Activated T-helper 2 cell treated with anti-CD3 and anti-CD28 coated beads, Interferon-gamma antibody, Interleukin-2, Interleukin-4, amounts not matched to agents 10 μg/mL and 5 μg/mL and 100 μg/mL, durations not matched to agents 14 hours and 24 hours and 36 hours (primary cell): ENCODE results near the gene LGR4. TPM values are rescaled to one million over a fixed set of nuclear protein-coding genes. Genes with fewer than 3 reads are reported as not detected.

ENCODE experiments used
- DNase-seq: peaks from one replicate; pipeline ENCODE4 v3.0.0; 2021; ENCODE audit warnings: low spot score
- H3K27ac Mint-ChIP-seq: one replicate; pipeline ENCODE4 v1.8.0; 2021; ENCODE audit warnings: mixed read lengths
- H3K27me3 Mint-ChIP-seq: one replicate; pipeline ENCODE4 v1.8.0; 2021; ENCODE audit warnings: low read depth, mixed read lengths
- H3K36me3 Mint-ChIP-seq: one replicate; pipeline ENCODE4 v1.8.0; 2021; ENCODE audit warnings: low read depth, mixed read lengths
- H3K4me1 Mint-ChIP-seq: one replicate; pipeline ENCODE4 v1.8.0; 2021; ENCODE audit warnings: low read depth, mixed read lengths
- H3K4me3 Mint-ChIP-seq: one replicate; pipeline ENCODE4 v1.8.0; 2021; ENCODE audit warnings: low read depth, mild to moderate bottlenecking, moderate library complexity, mixed read lengths
- H3K9me3 Mint-ChIP-seq: one replicate; pipeline ENCODE4 v1.8.0; 2021; ENCODE audit warnings: mixed read lengths
- intact Hi-C: fragments of 100-400 bp; cut with micrococcal nuclease; formaldehyde crosslinking; loops from one replicate; pipeline ENCODE4 v1.15.1; 2023
- total RNA-seq: library from RNA; stranded (reverse); gene quantifications from 2 replicates; pipeline ENCODE4 v1.2.3, GENCODE V29; 2022

LGR4 gene
- total RNA-seq, 1 donor from 2014 or later = 0.05 TPM

DNA sequence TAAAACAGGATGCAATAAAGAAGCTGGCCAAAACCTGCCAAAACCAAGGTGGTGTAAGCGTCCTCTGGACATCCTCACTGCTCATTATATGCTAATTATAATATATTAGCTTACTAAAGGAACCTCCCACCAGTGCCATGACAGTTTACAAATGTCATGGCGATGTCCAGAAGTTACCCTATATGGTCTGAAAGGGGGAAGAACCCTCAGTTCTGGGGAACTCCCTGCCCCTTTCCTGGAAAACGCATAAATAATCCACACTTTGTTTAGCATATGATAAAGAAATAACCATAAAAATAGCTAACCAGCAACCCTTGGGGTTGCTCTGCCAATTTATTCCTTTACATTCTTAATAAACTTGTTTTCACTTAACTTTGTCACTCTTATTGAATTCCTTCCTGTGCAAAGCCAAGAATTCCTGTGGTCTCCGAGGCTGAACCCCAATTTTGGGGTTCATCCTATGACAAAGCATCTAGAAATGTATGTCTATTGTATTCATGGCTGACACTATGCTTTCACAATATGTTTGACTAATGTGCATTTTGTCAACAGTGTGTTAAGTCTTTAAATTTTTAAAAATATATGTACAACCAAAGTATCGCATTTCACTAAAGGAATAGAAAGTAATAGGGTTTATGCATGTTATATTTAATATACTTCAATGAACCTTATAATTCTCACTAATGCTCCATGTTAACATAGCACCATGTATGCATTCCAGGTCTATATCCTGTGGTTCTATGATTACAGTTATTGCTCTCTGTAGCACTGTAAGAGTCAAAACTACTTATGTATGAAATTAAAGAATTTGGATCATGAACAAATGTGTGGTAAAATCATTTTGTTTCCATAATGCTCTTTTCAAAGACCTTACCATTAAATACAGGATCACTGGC, 25.1 kb downstream of the LGR4 start:
- Mint-ChIP-seq H3K27me3 (peaks cover 2% of the 10 kb centered on the region), H3K4me3 (no peak overlapping the region), H3K36me3 (no peaks in the 10 kb centered on the region), H3K9me3 (no peaks in the 10 kb centered on the region), H3K4me1 (no peaks in the 10 kb centered on the region), H3K27ac (no peak overlapping the region)
- no peak for DNase-seq
- intact Hi-C loops = no loop called here

DNA sequence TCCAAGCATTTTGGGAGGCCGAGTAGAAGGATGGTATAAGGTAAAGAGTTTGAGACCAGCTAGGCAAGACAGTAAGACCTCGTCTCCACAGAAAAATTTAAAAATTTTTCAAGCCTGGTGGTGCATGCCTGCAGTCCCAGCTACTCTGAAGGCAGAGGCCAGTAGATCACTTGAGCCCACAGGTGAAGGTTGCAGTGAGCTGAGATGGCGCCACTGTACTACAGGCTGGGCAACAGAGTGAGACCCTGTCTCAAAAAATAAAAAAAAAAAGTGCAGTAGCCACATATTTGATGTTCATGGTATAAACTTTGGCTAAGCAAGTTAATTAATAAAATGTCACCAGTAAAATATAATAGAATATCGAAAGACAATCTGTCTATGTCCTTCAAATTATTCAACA, 27.0 kb downstream of the LGR4 start:
- intact Hi-C loops = no loop called here
- Mint-ChIP-seq H3K4me3 (no peak overlapping the region), H3K27ac (no peak overlapping the region), H3K9me3 (no peaks in the 10 kb centered on the region), H3K36me3 (no peaks in the 10 kb centered on the region), H3K4me1 (no peaks in the 10 kb centered on the region), H3K27me3 (peaks cover 6% of the 10 kb centered on the region)
- no peak for DNase-seq

DNA sequence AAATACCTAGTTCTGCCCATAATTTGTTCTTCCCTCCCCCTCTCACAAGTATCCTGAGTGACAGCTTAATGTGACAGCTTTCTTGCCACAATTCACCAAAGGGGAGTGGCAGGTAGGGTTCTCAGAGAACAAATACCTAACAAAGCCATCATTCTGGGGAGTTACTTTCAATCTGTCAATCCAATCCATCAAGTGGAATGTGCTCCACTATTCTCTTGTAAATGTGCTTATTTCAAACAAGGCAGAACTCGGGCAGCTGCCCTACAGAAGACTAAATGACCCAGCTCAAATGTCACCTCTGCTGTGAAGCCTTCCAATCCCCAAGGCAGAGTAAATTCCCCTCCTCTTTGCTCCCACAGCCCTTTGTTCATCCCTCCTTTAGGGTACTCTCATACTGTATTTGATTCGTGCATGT, 27.8 kb downstream of the LGR4 start:
- Mint-ChIP-seq H3K36me3 (no peaks in the 10 kb centered on the region), H3K27ac (no peak overlapping the region), H3K27me3 (peaks cover 6% of the 10 kb centered on the region), H3K4me1 (no peaks in the 10 kb centered on the region), H3K4me3 (no peak overlapping the region), H3K9me3 (no peaks in the 10 kb centered on the region)
- DNase-seq = no peak
- intact Hi-C loops = no loop called here

DNA sequence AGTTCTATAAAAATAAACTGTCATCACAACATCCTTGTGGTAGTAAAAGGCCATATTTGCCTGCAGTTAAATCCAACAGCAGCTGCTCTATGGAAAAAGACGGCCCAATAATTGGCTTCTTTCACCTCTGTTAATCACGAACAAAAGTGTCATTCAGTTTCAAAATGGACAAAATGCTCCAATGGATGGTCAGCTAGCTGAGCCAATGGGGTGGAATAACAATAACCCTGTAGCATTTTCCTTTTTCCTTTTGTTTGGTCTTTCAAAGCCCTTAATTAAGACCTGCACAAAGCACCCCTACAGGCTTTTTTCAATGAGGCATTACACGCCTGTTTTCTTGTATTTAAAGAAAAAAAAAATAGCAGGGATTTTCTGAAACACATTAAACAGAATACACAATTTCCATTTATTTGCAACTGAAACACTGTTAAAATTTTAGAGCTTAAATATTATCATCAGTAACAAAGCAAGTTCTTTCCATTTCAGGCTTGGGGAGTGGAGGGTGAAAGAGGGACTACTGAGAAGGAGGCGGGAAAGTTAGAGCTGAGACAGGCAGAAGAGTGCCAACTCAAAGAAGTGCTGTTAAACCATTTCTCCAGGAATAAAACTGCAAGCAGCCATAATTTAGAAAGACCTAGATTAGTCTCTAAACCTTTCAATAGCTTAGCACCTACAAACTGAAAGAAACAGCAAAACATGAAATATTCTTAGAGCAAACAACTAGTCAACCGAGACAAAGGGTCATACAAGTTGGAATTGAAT, 28.7 kb downstream of the LGR4 start:
- Mint-ChIP-seq H3K36me3 (no peaks in the 10 kb centered on the region), H3K4me3 (no peak overlapping the region), H3K27ac (no peak overlapping the region), H3K4me1 (no peaks in the 10 kb centered on the region), H3K27me3 (peaks cover 6% of the 10 kb centered on the region), H3K9me3 (no peaks in the 10 kb centered on the region)
- intact Hi-C loops = no loop called here
- no peak for DNase-seq

DNA sequence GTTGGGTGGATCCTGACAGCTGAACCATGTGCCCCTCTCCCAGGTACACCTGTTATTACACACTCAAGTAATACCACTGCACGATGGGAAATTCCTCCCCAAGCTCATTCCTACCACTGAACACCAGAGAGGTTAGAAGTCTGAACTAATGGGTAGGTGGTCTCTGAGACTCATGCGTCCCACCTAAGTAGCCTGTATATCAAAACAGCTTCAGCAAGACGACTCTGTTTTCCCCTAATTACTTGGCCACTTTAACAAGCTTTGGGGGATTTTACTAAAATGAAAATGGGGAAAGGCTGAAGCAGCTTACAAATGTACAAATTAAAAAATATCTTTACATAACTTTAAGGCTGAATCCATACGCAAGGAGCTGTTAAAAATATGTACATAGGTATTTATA, 29.4 kb downstream of the LGR4 start:
- no peak overlapping the region for H3K27ac Mint-ChIP-seq
- intact Hi-C loops = no loop called here
- H3K4me3 Mint-ChIP-seq = no peak overlapping the region
- H3K4me1 Mint-ChIP-seq = no peaks in the 10 kb centered on the region
- no peaks in the 10 kb centered on the region for H3K36me3 Mint-ChIP-seq
- H3K9me3 Mint-ChIP-seq = no peaks in the 10 kb centered on the region
- peaks cover 6% of the 10 kb centered on the region for H3K27me3 Mint-ChIP-seq
- DNase-seq = no peak

DNA sequence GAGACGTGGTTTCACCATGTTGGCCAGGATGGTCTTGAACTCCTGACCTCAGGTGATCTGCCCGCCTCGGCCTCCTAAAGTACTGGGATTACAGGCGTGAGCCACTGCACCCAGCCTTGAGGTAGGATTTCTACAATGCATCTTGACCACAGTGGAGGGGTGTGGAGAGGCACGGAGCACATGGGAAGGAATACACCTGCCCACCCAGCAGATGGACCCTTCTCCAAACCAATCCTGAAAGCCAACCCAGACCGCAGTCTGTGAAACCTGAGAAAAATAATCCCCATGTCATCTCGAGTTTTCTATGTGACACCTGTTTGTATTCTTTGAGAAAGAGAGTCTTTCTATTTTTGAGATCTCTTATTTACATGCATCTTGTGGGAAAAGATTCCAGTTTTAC, 32.5 kb downstream of the LGR4 start:
- Mint-ChIP-seq H3K9me3 (no peaks in the 10 kb centered on the region), H3K27ac (no peak overlapping the region), H3K4me3 (no peak overlapping the region), H3K27me3 (peaks cover 3% of the 10 kb centered on the region), H3K4me1 (no peaks in the 10 kb centered on the region), H3K36me3 (no peaks in the 10 kb centered on the region)
- intact Hi-C loops = no loop called here
- DNase-seq = no peak

DNA sequence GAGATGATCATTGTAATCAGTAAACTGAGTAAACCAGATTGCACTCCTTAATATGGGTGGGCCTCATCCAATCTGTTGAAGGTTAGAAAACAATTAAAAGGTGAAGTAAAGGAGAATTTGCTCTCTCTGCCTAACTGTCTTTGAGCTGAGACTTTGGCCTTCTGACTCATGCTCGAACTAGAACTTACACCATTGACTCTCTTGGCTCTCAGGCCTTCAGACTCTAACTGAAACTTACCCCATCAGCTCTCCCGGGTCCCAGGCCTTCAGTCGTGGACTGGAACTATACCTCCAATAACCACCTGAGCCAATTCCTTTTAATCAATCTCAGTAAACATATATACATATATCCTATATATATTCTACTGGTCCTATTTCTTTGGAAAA, 34.0 kb downstream of the LGR4 start:
- no peaks in the 10 kb centered on the region for H3K36me3 Mint-ChIP-seq
- intact Hi-C loops = no loop called here

DNA sequence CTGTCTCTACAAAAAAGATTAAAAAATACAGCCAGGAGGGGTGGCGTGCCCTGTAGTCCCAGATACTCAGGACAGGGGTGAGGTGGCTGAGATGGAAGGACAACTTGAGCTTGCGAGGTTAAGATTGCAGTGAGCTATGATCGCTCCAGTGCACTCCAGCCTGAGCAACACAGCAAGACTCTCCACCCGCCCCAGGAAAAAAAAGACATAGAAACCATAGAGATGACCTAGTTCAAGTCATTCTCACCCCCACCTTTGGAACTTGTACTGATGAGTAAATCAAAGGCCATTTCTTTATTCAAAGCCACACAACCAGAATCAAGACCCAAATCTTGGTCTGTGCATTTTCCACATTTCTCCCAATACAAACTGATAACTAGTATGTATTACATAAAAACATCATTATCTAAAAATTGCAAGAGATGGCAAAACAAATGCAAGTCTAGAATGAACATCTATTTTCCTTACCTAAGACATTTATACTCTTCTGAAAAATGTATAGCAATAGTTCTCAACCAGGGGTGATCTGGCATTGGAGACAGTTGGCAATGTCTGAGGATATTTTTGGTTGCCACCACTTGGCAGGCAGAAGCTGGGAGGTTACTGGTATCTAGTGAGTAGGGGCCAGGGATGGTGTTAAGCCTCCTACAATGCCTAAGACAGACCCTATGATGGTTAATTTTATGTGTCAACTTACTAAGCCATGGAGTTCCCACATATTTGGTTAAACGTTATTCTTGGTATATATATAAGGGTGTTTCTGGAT, 34.6 kb downstream of the LGR4 start:
- no peaks in the 10 kb centered on the region for H3K9me3 Mint-ChIP-seq
- intact Hi-C loops = no loop called here
- H3K36me3 Mint-ChIP-seq = no peaks in the 10 kb centered on the region
- peaks cover 3% of the 10 kb centered on the region for H3K27me3 Mint-ChIP-seq
- DNase-seq = no peak
- H3K4me3 Mint-ChIP-seq = no peak overlapping the region
- H3K4me1 Mint-ChIP-seq = no peaks in the 10 kb centered on the region
- H3K27ac Mint-ChIP-seq = no peak overlapping the region

More for the DNA sequence above, 34.0 kb downstream of the LGR4 start:
- Mint-ChIP-seq H3K9me3 (no peaks in the 10 kb centered on the region), H3K4me1 (no peaks in the 10 kb centered on the region), H3K27me3 (peaks cover 3% of the 10 kb centered on the region), H3K4me3 (no peak overlapping the region), H3K27ac (no peak overlapping the region)
- DNase-seq = no peak

DNA sequence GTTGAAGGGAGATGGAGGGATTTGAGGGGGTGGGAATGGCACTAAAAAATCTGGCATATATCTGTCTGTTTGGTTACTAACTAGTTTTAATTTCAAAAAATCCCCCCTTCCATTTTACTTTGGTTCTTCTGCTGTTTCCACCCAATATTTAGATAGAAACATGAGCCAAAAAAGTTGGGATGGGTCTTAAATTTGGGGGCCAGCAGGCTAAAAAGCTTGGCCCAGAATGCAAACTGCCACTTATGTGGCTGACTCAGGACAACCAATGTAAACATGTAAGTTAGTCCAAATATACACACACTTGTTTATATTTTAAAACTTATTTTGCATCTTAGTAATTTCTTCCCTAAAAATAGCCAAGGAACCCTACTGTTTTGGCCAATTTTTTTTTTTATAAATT, 35.7 kb downstream of the LGR4 start:
- Mint-ChIP-seq H3K27me3 (peaks cover 3% of the 10 kb centered on the region), H3K4me1 (no peaks in the 10 kb centered on the region), H3K4me3 (no peak overlapping the region), H3K36me3 (no peaks in the 10 kb centered on the region), H3K27ac (no peak overlapping the region), H3K9me3 (no peaks in the 10 kb centered on the region)
- DNase-seq = no peak
- intact Hi-C loops = no loop called here

DNA sequence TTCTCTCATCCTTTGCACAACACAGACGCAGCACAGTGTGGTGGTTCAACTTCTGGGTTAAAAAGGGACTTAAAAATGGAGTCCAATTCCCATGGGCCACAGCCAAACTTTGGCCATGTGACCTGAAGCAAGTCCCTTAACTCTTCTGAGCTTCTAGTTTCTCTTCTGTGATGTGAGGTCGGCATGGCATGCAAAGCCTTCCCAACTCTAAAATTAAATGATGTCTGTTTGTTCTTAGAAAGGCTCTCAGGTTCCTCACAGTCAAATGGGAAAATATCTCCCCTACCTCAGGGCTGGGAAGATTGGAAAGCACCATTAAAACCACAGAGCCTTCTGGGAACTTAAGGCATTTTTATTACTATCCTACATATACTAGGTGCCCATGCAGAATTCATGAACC, 38.8 kb downstream of the LGR4 start:
- intact Hi-C loops = no loop called here
- Mint-ChIP-seq H3K9me3 (no peaks in the 10 kb centered on the region), H3K4me1 (no peaks in the 10 kb centered on the region), H3K4me3 (no peak overlapping the region), H3K36me3 (no peaks in the 10 kb centered on the region), H3K27ac (no peak overlapping the region), H3K27me3 (no peaks in the 10 kb centered on the region)
- DNase-seq = no peak

DNA sequence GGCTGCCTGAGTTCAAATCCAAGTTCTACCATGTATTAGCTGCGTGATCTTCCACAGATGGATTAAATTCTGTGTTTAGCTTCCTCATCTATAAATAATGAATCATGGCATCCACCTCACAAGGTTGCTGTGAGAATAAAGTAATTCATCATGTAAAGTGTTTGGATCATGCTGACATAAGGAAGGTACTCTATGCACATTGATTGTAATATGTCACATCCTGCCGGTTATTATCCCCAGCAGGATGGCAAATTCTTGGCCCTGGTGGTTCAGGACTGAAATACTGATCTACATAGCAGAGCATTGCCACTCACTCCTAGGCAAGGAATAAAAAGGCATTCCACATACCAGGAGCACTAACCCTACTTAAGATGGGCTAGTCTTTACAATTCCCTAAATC, 40.8 kb downstream of the LGR4 start:
- intact Hi-C loops = no loop called here
- Mint-ChIP-seq H3K4me1 (no peaks in the 10 kb centered on the region), H3K36me3 (no peaks in the 10 kb centered on the region), H3K4me3 (no peak overlapping the region), H3K27me3 (no peaks in the 10 kb centered on the region), H3K9me3 (no peaks in the 10 kb centered on the region), H3K27ac (no peak overlapping the region)
- no peak for DNase-seq

DNA sequence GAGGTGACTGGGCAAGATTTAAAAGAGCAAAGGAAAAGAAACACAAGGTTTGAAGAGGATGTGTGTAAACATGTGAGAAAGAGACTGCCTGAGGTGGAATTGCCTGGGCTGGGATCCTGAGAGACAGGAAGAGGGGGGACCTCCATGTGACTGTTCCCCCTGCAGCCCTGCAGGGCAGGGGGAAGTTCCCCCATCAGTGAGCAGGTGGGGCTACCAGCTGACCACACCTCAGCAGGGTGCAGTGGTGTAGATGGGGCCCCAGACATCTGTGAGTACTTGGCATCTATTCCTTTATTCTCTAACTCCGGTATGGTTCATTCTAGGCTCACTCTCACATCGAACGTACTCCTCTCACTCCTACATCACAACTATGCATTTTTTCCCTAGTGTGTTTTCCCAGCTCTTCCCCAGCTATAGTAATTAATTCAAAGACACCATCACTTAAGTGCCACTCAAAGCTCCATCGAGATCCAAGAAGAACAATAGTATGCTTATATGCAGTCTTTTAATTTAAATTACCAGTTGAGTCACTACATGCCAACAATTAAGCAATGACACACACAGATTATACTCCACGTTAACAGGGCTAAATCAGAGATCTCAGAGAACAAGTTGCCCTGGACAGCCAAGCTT, 42.7 kb downstream of the LGR4 start:
- Mint-ChIP-seq H3K4me1 (no peaks in the 10 kb centered on the region), H3K4me3 (no peak overlapping the region), H3K36me3 (no peaks in the 10 kb centered on the region), H3K9me3 (no peaks in the 10 kb centered on the region), H3K27ac (no peak overlapping the region), H3K27me3 (no peaks in the 10 kb centered on the region)
- intact Hi-C loops = no loop called here
- DNase-seq = no peak
